ENCODE measurements around the gene LRP6.
"Not testable (repeated sequence)": the region's sequence is repeated elsewhere in the genome, so short reads cannot be mapped to it uniquely, and the experiment has no call there.

The LRP6 gene

DNA sequence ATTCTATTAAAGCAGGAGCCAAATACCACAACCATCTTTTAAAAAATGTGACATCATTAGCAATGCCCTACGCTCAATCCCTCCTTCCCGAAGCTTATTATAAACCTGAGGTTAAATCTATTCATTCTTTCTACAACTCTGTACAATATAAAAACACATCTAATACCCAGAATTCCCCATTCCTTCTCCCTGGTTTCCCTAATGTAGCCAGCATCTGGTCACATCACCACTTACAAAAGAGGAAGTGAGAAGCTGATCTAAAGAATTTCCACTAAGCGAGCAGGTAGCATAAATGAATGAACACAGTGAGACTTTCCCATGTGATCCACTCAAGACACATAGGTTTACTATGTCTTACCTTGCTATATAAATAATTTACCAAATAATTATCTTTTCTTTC lies 90.4 kb downstream of the LRP6 start:
- DNase-seq: no peak

DNA sequence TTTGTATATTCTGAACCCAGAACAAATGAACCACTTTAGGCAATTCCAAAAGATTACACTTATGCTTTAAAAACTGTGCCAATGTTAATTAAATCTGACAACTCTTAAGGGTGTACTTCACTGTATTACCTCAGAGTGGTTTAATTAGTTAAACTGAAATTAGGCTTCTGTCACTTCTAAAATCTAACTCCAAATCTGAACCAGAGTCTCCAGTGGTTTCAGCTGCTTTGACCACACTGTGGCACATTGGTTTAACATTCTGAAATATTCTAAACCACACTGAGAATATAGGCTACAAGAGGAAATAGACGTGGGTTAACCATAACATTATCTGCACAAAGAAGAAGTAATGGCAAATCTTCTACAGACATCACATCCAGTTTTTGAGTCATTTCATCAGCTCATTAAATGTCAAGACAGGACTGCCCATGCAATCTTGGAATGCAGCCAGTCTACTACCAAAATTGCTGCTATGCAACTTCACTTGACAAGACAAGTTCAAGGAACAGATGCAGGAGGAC lies 94.8 kb downstream of the LRP6 start:
- DNase-seq: peak; percentile 63

DNA sequence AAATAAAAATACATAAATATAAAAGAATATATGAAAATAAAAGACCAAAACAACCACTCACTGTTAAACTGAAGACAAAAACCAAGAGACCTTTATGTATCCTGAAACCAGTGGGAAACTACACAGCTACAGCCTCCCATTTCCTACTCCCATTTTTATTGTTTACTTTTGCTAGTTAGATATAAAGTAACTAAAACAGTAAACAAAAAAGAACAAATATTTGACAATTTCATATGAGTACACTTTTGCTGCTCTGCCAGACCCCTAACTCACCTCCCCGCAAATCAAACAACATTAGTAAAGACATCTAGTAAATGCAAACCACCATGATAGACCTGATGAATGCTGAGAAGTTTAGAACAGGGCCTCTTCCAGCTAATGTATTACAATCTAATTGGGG lies 99.0 kb downstream of the LRP6 start:
- no peak for DNase-seq

DNA sequence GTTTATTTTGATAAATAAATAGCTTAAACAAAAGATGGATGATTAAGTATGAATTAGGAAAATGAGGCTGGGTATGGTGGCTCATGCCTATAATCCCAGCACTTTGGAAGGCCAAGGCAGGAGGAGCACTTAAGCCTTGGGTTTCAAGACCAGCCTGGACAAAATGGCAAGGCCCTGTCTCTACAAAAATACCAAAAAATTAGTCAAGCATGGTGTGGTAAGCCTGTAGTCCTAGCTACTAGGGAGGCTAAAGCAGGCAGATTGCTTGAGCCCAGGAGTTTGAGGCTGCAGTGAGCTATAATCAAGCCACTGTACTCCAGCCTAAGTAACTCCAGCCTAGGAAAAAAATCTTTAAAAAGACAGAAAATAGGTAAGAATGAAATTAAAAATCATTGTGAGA lies 100.1 kb downstream of the LRP6 start:
- no peak for DNase-seq

DNA sequence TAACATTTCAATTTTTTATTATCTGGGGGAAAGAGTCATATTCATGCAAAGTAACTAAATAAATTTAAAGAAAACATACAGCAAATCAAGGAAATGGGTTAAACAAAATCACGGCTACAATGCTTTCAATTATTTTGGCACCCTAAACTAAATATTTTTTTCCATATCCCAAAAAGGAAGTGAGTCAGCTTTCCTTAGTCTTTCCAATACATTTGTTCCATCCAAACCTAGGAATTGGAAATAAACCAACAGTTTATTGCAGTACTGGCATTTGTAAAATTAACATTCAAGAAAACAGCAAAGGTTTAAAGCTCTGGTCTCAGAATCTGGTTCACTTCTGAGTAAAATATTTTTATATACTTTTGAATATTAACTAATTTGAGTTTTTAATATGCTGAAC lies 106.9 kb downstream of the LRP6 start:
- no peak for DNase-seq

DNA sequence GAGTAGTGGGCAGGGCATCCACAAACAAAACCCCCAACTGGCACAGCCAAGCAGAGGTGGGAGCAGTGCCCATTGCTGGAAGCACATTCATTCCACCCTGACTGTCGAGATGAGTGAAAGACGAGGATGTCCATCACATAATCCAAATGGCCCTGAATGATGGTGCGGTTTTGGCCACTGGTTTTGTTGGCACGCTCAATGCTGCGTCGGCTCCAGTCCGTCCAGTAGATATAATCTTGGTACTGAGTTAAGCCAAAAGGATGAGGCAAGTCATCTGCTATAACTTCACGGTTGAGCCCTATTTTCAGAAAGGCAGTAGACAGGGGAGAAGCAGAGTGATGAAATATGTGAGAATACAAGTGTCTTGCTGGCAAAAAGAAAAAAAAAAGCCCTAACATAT lies 108.0 kb downstream of the LRP6 start:
- no peak for DNase-seq

DNA sequence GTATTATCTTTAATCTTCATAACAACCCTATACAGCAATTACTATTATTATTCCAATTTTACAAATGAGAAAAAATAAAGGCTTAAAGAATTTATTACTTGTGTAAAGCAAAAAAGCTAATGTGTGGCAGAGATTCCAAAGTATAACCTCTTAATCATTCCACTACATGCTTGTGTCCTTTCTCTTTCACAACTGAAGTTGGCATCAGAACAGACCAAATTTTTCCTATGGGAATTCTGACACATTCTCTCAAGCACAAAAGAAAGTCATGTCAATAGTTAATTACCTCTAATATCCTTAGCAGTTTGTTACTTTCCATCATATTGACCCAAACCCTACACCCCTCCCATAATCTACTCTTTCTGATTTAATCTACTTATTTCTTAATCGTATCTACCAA lies 109.4 kb downstream of the LRP6 start:
- DNase-seq: no peak

DNA sequence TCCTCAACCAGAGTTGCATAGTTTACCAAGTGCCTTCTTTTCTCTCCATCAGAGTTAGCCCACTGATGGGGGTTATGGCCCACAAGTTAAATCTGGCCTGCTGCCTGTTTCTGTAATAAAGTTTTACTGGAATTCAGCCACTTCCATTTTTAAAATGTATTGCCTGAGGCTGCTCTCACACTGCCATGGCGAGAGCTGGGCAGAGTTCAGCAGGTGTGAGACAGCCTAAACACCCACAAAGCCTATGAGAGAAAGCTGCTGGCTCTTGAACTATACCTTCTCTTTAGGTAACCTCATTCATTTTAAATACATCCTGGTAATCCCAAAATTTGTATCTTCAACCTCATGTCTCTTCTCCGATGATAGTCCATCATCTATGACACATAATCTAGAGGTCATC lies 110.0 kb downstream of the LRP6 start:
- DNase-seq: no peak

DNA sequence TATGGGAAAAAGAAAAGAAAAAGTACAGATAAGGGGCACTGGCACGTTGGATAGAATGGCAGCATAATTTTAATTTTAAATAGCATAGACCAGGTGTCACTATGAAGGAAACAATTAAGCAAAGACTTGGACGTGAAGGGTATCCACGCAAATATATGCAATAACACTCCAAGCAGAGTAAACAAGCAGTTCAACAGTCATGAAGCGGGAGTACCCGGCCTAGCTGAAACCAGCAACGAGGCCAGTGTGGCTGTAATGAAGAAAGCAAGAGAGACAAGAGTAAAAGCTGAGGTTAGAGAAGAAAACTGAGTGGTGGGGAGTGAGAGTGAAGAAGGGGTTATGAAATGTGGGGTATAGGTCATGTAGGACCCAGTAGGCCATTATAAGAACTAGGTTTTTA lies 110.7 kb downstream of the LRP6 start:
- no peak for DNase-seq

DNA sequence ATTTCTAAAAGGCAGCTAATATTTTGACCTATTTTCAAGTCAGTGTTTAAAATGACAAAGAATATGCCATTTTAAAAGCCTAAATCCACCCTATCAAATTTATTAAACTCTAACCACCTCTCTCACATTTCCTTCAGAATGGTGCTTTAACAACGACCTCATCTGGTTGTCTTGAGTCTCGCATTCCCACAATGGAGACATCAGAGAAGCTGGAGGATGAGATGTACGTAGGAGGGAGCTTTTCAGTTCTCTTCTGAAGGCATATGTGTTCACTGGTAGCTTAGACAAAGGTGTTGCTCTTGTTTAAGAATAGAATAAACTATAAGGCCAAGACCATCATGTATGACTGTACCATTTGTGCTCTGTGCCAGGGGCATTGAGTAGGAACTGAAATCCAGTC lies 113.2 kb downstream of the LRP6 start:
- DNase-seq: no peak

DNA sequence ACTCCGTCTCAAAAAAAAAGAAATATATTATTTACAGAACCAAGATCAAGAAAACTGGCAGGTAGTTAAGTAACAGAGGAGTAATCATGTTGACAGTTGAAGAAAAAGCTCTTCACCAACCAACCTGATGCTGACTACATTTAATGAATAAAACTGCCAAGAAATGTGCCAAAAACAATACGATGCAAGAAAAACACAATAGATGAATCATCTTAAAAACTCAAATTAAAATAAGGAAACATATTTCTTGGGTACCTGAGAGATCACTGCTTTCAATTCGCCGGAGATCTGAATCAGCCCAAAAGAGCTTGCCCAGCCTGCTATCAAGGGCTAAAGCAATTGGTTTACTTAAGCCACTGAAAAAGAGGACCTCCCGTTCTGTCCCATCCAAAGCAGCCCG lies 119.7 kb downstream of the LRP6 start:
- DNase-seq: no peak

DNA sequence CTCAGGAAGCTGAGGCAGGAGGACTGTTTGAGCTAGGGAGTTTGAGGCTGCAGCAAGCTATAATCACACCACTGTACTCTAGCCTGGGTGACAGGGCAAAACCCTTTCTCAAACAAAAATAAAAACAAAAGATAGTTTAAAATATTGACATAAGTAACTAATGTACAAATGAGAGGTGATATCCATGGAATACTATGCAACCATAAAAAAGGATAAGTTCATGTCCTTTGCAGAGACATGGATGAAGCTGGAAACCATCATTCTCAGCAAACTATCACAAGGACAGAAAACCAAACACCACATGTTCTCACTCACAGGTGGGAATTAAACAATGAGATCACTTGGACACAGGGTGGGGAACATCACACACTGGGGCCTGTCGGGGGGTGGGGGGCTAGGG lies 122.3 kb downstream of the LRP6 start:
- DNase-seq: not testable (repeated sequence)

DNA sequence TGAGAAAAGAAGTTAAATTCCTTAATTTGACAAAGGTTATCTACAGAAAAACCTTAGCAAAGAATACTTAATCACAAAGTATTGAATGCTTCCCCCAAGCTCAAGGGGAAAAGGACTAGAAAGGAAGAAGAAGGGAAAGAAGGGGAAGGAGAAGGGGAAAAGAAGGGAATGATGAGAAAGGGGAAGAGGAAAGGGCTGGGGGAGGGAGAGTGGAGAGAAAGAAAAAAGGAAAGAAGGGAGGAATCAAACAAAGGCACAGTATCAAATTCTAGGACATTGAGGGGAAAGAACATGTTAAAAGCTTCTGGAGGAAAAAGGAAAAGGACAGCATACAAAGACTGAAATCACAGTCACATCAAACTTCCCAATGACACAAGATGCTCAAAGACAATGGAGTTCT lies 125.8 kb downstream of the LRP6 start:
- DNase-seq: no peak

DNA sequence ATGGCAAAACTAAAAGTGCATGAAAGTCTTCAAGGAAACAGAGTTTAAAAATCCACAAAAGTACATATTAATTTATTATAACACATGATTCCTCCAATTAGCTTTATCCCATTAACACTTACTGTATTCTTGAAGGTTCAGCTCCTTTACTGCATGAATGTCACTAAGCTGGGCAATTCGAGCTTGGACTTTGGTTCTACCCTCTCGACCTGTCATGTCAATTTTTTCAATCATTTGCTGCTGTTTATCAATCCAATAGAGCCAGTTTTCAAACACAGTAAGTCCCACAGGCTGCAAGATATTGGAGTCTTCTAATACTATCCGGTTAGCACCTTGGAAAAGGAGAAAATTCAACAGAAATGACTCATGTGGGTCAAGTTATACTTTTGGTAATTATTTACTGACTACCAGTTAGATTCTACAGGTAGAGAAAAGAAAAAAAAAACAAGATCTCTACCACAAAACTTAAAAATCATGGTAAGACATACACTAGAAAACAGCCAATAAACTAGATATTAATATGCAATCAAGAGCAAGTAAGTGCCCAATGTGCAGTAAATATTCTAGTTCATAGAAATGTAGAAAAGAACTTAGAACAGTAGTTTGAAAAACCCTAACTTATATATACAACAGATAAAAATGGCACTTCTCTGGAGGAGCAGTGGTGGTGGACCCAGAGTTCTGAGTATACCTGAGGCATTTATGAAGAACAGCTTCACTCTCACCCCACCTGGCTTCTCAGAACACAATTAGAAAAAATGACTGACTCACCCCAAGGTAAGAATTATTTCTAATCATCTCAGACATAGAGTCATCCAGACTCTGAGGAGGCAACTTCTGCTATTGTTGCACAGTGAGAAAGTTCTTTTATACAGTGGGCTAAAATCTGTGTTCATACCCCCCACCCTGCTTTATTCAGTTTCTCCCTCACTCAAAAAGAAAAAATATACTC lies 128.4 kb downstream of the LRP6 start:
- no peak for DNase-seq

DNA sequence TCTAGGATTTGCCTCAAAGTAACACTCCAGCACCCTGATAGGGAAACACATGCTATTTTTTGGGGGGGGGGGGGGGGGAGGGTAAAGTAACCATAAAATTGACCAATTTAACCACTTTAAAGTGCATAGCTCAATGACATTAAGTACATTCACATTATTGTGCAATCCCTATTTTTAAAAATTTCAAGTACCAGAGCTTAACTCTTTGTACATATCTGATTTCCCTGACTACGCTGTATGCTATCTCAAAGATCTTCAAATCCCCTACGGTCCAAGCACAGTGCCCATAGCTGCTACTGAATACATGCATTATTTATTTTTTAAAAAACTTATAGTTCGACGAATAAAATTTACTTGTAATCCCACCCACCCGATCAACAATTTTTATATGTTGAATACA lies 133.1 kb downstream of the LRP6 start:
- no peak for DNase-seq

DNA sequence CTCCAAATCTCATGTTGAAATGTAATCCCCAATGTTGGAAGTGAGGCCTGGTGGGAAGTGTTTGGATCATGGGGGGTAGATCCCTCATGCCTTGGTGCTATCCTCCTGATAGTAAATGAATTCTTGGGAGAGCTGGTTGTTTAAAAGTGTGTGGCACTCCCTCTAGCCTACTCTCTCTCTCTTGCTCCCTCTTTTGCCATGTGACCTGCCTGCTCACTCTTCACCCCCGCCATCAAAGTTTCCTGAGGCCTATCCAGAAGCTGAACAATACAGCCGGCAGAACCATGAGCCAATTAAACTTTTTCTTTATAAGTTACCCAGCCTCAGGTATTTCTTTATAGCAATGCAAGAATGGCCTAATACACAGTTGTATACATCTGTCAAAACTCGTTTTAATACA lies 133.6 kb downstream of the LRP6 start:
- DNase-seq: no peak

DNA sequence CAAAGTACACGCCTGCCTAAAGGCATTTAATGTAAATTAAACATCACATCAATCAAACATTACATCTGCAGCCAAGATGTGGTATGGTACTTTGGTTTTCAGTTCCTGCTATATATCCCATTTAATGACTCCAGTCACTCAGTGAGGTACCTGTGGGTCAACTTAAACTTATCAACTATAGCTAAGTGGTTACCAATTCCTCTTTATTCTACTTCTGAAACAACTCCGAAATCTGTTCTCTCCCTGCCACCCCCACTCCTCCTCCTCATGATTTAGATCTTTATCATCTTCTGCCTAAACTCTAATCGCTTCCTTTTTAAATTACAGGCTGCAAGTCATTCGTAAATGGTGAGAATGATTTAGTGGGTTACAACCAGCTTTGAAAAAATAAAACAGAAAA lies 138.2 kb downstream of the LRP6 start:
- DNase-seq: no peak

DNA sequence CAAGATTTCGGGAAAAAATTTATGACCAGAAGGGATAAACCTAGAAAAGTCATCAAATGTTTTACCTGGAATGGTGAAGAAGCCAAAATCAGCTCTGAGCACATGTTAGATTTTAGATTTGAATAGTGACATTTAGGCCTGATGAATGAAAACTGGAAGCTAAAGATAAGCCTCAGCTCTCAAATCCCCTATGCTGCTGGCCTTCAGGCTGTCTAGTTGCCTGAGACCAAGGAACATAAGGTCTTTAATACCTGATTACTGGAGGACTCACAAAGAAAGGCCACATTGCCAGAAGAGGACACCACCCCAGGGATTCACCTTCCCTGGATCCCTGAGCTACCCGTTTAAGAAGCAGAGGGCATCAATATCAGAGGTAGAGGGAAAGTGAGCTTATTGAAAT lies 139.5 kb downstream of the LRP6 start:
- DNase-seq: no peak

DNA sequence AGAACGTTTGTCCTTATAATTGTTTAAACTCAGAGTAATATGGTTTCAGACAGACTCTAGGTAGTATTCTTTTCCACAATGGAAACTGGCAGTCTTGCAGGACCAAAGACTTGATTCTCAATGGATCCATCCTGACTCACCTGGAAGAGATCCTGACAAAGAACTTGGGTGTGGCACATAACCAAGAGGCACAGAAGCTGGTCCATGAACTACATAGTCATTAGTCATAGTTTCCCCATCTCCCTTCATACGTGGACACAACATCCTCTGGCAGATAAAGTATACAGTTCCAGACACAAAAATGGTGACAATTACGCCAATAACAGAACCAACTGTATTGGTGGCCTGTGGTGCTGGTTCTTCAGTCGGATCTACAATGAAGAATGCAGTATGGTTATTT lies 140.3 kb downstream of the LRP6 start:
- DNase-seq: no peak

DNA sequence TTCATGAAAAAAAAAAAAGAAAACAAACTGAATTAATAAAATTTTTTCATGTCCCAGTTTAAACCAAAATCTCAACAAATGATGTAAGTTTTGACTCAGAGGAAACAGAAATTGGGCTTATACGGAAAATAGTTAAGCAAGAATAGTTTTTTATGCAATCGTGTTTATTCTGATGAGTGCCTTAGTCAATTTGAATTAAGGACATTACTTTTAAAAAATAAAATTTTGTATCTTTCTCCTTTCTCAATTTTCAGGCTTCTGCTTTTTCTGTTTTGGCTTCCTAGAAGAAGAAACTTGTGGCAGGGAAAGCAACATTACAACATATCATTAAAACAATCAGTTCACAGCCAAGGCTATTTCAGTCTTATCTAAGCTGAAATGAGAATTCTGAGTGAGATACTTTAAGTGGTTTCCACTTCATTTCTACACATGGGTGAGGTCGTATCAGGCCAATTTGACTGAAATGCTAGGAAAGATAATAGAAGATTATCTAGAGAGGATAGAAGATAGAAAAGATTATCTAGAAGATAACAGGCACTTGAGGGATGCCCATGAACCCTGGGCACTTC lies 143.7 kb downstream of the LRP6 start:
- DNase-seq: peak; percentile 10

DNA sequence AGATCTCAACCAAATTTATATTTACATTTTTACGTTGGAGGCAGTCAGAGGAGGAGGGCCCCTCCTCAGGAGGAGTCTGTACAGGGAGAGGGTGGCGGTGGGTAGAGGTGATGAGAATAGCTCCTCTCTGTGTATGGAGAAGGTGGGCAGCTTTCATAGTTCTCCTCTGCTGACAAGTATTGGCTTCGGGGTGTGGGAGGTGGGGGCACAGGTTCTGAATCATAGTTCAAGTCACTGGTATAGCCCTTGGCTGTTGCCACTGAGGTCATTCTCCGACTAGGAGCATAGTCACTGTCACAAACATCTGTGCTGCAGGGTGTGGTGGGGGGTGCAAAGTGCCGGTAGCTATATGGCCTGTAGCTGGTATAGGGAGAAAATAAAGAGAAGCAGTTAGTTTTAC lies 145.8 kb downstream of the LRP6 start:
- DNase-seq: no peak

DNA sequence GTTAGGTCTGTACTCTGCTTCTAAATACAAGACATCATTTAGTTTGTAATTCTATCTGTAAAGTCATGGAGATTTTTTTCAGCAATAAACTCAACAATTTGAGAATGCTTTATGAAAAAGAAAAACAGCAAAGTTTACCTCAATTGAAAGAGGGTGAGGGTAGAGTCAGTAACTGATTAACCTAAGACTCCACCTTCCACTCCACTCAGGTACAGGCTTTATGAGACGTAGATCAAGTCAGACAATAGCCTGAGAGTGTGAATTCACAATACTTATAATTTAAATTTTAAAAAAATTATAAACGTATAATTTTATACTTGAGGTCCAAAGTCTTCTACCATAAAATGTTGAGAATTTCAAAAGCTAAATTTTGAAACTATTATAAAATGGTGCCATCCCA lies 150.2 kb downstream of the LRP6 start:
- DNase-seq: no peak

DNA sequence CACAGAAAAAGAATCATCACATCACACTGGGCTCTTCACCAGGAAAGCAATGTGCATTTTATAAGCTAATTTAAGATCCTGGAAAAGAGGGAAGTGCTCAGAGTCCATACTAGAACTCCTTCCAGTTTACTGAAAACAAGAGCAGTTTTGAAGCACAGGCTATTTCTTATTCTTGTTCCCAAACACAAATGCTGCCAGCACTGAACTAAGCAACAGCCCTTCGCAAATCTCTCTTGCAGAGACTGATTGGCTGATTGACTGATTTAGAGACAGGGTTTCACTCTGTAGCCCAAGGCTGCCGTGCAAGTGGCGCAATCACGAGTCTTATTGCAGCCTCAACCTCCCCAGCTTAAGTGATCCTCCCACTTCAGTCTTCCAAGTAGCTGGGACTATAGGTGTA lies 151.3 kb downstream of the LRP6 start:
- DNase-seq: no peak

DNA sequence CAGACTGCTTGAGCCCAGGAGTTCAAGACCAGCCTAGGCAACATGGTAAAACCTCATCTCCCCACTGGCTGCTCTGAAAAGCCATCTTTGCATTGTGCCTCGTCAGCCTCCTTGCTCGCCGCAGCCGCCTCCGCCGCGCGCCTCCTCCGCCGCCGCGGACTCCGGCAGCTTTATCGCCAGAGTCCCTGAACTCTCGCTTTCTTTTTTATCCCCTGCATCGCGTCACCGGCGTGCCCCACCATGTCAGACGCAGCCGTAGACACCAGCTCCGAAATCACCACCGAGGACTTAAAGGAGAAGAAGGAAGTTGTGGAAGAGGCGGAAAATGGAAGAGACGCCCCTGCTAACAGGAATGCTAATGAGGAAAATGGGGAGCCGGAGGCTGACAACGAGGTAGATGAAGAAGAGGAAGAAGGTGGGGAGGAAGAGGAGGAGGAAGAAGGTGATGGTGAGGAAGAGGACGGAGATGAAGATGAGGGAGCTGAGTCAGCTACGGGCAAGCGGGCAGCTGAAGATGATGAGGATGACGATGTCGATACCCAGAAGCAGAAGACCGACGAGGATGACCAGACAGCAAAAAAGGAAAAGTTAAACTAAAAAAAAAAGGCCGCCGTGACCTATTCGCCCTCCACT lies 155.8 kb downstream of the LRP6 start:
- not testable (repeated sequence) for DNase-seq
